Globus pallidus (tissue), 1 donor: ENCODE data around the gene TRMT6.

Source experiments
- DNase-seq: peaks from one replicate; pipeline ENCODE4 v3.0.0-alpha.2; 2015; ENCODE audit warnings: low spot score

Gene TRMT6, protein sequence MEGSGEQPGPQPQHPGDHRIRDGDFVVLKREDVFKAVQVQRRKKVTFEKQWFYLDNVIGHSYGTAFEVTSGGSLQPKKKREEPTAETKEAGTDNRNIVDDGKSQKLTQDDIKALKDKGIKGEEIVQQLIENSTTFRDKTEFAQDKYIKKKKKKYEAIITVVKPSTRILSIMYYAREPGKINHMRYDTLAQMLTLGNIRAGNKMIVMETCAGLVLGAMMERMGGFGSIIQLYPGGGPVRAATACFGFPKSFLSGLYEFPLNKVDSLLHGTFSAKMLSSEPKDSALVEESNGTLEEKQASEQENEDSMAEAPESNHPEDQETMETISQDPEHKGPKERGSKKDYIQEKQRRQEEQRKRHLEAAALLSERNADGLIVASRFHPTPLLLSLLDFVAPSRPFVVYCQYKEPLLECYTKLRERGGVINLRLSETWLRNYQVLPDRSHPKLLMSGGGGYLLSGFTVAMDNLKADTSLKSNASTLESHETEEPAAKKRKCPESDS

DNA sequence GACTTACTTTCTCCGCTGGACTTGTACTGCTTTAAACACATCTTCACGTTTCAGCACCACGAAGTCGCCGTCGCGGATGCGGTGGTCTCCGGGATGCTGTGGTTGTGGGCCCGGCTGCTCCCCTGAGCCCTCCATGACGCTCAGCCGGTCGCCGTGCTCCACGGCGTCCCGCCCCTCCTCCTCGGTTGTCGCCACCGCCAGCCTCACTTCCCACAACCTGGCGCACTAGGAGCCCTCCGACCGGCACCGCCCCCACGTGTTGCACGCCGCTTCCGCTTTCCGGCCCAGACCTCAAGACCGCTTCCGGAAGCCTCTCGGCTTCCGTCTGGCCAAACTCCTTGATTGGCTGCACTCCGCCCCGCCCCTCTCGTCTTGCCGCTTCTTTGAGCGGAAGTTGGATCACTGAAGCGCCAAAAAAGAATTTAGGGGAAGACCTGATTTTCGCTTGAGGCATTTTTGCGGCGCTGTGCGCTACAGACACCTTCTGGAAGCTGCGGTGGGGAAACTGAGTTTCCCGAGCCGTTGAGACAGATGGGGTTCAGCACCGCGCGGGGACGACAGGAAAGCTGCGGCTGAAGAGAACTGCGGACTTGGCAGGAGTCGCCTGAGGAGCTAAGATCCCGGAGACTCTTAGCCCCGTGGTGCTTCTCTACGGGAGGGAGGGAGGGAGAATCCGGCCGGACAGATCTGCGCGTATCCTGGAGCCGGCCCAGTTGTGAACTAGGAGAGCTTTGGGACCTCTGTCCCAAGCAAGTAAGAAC lies at the start of gene TRMT6, which contains the start of gene MCM8:
Gene TRMT6, minus strand, starts transcription at position 263 of the 761 bp plus-strand sequence. Its CDS starts 128 bp downstream, at position 135.
Gene MCM8, plus strand, starts transcription at position 382 of the 761 bp plus-strand sequence. CDS start 1,364 bp downstream, outside the sequence.
- peak; percentile 91 for DNase-seq

DNA sequence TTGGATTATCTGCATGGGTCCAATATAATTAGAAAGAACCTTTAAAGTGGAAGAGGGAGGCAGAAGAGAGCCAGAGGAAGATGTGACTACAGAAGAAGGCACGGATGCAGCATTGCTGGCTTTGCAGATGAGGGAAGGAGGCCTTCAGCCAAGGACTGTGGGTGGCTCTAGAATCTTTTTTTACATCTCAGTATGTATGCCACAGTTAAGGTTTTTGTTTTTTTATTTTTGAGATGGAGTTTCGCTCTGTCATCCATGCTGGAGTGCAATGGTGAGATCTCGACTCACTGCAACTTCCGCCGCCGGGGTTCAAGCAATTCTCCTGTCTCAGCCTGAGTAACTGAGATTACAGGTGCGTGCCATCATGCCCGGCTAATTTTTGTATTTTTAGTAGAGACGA lies 49.5 kb upstream of the TRMT6 start:
- DNase-seq: no peak

DNA sequence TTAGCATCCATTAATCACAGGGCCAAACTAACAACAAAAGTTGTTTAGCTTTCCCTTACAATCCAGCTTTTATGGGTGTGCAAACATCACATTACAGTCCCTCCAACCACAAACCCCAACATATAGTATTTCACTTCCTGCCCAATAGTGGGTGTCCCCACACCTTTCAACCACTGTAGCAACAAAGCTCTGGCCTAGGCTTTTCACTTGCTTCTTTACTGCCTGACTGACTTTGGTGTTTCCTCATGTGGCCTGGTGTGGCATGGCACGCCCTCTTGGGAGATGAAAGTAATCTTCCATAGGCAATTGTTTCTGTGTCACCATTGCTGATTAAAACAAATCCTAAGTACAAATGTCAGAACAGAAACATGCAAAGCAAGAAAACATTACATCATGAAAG lies 46.4 kb upstream of the TRMT6 start:
- DNase-seq: no peak

DNA sequence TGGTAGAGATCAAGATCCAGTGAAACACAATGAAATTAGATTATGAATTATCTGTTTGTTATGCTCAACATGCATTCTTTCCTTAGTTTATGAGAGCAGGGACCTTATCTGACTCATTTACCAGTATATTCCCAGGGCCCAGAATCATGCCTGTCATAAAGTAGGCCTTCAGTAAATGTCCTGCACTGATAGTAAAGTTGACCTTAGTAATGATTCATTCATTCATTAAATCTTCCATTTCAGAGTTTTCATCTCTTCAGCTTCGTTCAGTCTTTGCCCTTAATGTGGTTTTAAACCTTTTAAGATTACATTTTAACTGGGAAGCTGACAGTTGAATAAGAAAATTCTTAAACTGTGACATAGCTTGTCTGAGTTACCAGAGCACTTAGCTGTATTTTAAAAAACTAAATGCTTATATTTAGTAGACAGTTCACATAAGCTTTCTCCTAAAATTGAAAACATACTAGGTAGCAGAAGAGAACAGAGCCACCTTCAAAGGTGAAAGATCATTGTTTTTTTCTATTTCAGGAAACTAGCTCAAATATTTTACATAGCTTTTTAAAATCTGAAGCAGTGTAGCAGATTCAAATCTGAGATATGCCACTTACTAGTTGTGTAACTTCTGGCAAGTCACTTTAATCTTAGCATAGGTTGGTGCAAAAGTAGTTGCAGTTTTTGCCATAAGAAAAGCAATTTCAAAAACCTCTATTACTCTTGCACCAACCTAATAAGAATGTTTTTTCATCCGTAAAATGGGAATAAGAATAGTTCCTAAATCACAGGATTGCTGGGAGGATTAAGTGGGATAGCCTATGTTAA lies 41.5 kb upstream of the TRMT6 start:
- DNase-seq: no peak

DNA sequence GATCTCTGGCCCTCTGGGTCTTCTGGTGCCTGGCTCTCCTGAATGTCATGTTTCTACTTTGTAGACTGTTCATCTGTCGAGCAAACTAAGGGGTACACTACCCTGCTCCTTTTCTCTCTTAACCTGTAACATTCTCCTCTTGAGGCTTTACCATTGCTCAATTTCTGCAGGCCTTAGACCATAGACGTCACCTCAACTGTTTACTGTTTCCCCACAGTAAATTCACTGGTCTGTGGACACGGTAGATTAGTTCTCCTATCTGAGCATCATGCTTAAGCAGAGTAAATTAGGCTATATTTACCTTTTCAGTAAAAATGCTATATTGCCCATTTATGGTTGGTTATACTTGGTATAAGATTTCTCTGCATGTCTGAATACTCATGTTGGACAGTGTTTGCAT lies 40.6 kb upstream of the TRMT6 start:
- DNase-seq: no peak

DNA sequence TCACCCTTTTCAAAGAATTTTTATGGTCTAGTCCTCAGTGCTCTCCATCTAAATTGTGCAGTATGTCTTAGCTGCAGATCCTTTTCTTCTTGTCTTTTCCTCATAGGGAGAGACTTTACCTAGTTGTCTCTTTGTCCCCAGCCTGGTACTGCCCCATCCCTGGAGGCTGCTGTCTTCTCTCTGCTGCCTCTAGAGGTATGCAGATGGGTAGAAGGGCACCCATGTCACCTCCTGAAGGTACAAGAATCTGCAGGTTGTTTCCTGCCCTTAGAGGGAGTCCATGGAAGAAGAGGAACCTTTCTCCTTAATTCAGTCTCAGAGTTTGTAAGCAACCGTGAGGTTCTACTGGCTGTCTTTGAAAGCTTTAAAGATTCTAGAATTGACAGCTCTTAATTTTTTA lies 39.2 kb upstream of the TRMT6 start:
- no peak for DNase-seq

DNA sequence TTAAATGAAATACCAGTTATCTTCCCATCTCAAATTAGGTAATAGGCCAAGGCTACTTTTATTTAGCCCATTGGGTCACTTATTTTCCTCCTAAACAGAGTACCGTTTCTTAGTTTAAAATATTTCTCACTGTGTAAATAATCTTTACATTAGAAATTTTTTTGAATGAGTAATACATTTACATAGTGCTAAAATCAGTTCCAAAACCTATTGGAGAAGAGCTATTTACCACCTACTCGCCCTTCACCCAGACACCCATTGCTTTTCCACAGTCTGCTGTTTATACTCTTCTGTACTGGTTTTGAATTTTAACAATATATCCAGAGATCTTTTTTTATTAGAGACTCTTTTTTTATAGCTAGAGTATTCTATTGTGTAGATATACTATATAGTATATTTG lies 37.0 kb upstream of the TRMT6 start:
- DNase-seq: no peak

DNA sequence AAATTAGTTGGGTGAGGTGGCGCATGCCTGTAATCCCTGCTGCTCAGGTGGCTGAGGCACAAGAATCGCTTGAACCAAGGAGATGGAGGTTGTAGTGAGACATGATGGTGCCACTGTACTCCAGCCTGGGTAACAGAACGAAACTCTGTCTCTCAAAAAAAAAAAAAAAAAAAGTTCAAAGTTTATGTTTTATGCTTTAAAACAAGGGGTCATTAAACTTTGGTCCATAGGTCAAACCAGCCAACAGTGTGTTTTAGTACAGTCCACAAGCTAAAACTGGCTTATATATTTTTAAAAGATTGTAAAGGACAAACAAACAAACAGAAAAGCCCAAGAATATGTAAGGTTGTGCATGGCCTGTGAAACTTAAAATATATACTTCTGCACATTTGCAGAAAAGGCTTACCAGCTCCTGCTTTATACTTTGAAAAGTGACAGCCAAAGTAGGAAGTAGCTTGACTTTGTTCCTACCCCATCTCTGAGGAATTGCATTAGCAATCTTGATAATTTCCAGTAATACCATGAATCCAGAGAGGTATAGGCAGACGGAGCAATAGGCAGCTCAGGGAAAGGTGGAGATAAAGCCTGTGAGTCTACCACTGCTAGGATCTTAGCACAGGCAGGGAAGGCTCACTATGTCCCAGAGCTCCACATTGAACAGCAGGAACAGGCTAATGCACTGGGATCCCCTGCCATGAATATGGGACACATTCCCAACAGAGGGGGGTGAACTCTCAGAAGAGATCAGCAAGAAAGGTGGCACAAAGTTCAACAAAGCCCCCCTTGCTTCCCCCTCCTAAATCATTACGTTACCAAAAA lies 30.6 kb upstream of the TRMT6 start:
- DNase-seq: no peak

DNA sequence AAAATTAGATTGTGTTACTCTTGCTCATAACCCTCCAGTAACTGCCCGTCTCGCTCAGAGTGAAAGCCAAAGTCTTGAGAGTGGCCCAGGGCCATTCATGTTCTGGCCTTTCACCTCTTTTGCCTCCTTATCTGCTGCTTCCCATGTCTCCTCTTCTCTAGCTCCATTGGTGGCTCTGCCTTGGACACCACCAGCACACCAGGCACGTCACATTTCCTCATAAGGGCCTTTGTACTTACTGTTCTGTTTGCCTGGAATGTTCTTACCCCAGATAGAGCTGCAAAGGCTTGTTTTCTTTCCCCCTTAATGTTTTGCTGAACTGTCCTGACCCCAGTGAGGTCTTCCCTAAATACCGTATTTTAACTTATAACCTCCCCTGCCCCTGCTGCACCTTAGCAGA lies 29.5 kb upstream of the TRMT6 start:
- no peak for DNase-seq

DNA sequence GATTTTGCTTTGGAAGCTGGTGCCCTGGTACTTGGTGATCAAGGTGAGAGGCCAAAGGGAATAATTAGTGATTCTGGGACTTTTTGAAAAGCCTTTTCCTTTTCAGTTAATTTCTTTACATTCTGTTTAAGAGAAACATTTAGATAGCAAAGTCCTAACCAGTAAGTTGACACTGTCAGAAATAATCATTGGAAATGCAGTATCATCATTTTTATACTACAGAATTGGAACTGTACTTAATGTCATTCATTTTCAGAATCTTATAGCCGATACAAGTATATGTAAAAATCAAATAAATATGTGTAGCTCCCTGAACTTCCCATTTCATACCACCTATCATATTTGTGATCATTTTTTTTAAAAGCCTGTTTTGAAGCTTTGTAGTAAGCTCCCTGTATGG lies 27.6 kb upstream of the TRMT6 start:
- no peak for DNase-seq

DNA sequence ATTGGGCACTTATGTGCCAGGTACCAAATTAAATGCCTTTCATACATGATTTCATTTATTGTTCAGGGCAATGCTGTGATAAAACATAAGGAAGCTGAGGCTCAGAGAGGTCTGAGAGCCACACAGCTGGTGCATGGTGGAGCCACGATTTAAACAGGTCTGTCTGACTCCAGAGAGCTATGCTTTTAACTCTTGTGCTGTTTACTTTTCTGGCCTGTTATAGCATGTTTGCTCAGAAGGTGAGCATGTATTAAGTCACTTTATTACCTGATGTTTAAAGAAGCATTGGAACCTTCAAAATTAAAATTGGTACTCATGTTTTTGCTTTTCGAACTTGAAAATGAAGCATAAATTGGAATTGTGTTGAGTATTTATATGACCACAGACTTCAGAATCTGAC lies 26.9 kb upstream of the TRMT6 start:
- DNase-seq: no peak

DNA sequence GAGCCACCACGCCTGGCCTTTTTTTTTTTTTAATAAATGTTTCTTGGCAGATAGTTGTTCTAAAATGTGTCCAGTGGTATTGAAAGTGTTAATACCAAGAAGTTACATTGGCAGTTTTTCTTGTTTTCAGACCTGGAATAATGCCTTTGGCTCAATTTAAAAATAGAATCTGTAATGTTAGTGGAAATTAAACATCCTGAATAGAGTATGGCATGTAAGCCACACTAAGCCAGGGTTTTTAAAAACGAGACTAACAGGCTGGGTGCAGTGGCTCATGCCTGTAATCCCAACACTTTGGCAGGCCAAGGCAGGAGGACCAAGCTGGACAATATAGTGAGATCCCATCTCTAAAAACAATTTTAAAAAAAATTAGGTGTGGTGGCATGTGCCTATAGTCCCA lies 25.4 kb upstream of the TRMT6 start:
- DNase-seq: no peak

DNA sequence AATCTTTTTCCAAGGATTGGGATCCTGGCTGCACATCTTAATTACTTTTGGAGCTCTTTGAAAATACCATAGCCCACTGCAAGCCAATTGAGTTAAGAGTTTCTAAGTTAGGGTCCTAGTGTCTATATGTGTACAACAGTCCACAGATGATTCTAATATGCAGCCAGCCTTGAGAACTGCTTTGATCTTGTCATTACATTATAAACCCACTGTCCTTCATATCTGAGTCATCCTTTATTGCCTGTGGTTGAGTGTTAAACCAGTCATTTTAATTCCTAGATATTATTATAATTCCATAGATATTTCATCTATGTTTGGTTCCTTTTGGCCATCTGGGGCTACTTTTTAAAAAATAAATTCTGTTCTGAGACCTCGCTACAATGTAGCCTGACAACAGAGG lies 24.2 kb upstream of the TRMT6 start:
- no peak for DNase-seq

DNA sequence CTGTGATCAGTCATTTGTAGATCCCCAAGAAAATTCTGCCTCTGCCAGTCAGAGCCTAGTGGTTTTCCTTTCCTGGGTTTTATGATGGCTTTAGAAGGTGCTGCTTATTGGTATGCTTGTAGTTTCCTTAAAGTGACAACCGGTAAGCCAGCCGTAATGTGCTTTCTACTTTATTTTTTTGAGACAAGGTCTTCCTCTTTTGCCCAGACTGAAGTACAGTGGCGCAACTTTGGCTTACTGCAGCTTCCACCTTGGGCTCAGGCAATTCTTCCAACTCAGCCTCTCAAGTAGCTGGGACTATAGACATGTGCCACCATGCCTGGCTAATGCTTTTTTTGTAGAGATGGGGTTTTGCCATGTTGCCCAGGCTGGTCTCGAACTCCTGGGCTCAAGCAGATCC lies 23.6 kb upstream of the TRMT6 start:
- no peak for DNase-seq

DNA sequence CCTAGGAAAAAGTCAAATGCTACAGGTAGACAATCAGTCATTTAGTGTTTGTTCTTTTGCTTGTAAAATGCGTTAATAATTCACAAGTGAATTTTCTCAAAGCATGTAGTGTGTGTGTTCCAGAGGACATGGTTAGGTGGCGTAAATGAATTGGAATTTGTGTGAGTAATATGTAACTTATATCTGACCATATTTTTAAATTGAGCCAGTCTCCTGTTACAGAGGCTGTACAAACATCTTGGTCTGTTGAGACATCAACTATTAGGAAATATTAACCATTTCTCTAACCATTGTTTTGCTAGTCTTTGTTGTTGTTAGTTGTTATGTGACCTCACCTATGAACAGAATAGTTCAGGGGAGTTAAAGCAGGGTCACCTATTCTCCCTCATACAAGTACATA lies 22.8 kb upstream of the TRMT6 start:
- DNase-seq: no peak

DNA sequence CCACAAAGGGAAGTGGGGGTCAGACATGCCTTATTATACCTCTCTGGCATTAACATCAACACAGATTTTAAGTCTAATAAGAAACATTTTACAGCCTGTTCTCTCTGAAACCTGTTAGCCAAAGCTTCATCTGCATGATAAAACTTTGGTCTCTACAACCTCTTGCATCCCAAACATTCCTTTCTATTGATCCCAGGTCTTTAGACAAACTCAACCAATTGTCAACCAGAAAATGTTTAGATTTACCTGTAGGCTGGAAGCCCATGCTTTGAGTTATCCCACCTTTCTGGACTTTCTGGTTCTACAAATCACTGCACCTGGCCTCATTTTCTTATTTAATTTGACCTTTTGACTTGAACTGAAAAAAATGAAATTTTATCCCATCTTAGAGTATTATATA lies 20.9 kb upstream of the TRMT6 start:
- no peak for DNase-seq

DNA sequence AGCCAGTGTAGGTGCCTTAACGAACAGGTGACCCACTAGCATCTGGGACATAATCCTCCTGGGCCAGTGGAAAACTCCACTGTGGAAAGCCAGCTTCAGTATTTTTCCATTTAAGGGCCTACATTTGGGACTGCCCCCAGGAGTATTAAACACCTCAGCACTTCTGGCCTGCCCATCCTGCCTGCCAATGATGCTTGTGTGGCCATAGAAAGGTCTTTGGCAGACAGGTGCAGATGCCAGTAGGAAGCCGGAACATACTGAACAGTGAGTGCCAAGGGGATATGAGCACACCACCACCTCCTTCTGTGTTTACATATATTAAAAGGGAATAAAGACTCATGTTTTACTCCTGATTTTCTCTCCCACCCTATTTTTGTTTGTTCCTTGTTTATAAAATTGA lies 20.0 kb upstream of the TRMT6 start:
- no peak for DNase-seq

DNA sequence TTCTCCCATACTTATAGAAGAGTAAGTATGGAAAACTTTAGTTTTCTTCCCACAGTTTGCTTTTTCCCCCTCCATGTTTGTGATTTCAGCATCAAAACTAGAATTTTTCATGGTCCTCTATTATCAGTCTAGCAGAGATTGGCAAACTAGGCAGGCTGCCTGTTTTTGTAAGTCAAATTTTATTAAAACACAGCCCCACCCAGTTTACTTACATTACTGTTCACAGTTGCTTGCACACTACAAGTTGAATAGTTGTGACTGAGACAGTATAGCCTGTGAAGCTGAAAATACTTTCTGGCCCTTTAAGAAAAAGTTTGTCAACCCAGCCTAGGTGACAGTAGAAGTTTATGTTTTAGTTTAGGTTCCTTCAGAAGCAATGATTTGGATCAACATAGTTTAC lies 19.6 kb upstream of the TRMT6 start:
- no peak for DNase-seq

DNA sequence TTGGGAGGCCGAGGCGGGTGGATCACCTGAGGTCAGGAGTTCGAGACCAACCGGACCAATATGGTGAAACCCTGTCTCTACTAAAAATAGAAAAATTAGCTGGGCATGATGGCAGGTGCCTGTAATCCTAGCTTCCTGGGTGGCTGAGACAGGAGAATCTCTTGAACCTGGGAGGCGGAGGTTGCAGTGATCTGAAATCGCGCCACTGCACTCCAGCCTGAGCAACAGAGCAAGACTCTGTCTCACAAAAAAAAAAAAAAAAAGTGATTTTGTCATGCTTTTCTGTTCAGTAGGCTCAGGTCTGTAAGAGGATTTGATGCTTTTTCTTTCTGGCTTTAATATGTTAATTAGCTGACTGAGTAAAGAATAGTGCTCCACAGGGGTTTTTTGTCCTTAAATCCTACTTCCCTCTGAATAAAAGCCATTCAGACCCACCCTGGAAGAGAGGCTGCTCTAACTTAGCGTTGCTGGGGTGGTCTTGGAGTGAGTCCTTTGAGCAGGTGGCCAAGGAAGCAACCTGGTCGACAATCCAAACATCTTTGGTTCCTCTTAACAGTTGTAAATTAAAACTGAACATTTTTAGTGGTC lies 19.1 kb upstream of the TRMT6 start:
- no peak for DNase-seq

DNA sequence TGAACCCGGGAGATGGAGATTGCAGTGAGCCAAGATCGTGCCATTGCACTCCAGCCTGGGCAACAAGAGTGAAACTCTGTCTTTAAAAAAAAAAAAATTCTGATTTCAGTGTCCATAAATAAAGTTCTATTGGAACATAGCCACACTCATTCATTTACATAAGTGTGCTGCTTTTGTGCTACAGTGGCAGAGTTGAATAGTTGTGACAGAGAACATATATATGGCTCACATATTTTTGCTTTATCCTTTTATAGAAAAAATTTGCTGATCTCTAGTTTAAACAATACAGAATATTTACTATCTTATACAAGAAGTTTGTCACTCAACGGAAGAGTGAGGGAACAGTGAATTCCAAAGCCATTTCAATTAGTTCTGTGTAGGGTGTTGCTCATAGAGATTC lies 18.1 kb upstream of the TRMT6 start:
- no peak for DNase-seq

DNA sequence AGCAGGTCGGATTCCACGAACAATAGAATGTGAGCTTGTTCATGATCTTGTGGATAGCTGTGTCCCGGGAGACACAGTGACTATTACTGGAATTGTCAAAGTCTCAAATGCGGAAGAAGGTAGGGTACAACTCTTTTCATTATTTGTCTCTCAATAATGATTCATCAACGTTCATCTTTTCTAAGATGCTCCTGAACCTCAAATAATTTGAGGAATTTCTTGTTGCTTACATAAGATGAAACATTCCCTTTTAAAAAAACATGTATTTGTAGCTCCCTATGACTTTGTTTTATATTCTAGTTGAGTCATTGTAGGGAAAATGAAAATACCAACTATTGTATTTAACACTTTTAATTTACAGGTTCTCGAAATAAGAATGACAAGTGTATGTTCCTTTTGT lies 17.1 kb upstream of the TRMT6 start:
- DNase-seq: no peak
